Bronchial epithelial cell (primary cell): Measurements from ENCODE around the gene WNK2. TPM values are rescaled to one million over a fixed set of nuclear protein-coding genes. Genes with fewer than 3 reads are reported as not detected.
"Not testable (repeated sequence)": the region's sequence is repeated elsewhere in the genome, so short reads cannot be mapped to it uniquely, and the experiment has no call there.

Source experiments
- DNase-seq: peaks from one replicate; pipeline ENCODE4 v3.0.0-alpha.2; 2010; ENCODE audit warnings: low read depth
- FAIRE-seq: peaks from 2 replicates; lab custom pipeline; 2011; peaks lifted over from hg19 to GRCh38; lab: Jason Lieb, UNC
- H3K27me3 ChIP-seq: 2 replicates; pipeline ENCODE4 v1.5.1; 2011; ENCODE audit warnings: low read length; ENCODE audit not compliant: control insufficient read depth, insufficient read depth
- H3K36me3 ChIP-seq: 2 replicates; pipeline ENCODE4 v1.5.1; 2011; ENCODE audit warnings: low read length; ENCODE audit not compliant: control insufficient read depth, insufficient read depth
- H3K4me3 ChIP-seq: 2 replicates; pipeline ENCODE4 v1.5.1; 2011; ENCODE audit warnings: mild to moderate bottlenecking, low read depth, low read length, control low read depth
- total RNA-seq: library from RNA; depleted of rRNA; stranded (reverse); fragments of >200 nt; gene quantifications from 2 replicates; pipeline ENCODE4 v1.2.1, GENCODE V29; 2014
- TF ChIP-seq, protein P1 (sequence below): IDR thresholded peaks from 2 replicates; pipeline ENCODE4 v1.5.1; 2011; ENCODE audit warnings: mild to moderate bottlenecking, moderate library complexity, low read length, control low read depth, inconsistent platforms; ENCODE audit not compliant: insufficient read depth, severe bottlenecking

Gene WNK2
- total RNA-seq, 1 donor from 2014 or later = under 0.01 TPM

DNA sequence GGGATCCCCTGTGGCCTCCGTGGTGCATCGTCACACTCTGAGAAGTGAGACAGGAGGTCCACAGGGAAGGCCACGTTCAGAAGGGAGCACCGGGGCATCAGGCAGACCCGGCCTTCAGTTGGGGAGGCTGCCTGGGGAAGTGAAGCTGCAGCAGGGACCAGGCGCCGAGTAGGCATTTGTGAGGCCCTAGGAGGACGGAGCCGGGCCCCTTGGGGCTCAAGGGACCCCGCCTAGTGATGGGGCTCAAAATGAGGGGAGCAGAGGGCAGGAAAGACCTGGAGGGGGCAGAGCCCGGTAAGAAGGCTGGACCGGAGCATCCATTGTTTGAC lies 182.1 kb downstream of the WNK2 start:
- FAIRE-seq = no peak
- TF ChIP-seq, protein P1, sequence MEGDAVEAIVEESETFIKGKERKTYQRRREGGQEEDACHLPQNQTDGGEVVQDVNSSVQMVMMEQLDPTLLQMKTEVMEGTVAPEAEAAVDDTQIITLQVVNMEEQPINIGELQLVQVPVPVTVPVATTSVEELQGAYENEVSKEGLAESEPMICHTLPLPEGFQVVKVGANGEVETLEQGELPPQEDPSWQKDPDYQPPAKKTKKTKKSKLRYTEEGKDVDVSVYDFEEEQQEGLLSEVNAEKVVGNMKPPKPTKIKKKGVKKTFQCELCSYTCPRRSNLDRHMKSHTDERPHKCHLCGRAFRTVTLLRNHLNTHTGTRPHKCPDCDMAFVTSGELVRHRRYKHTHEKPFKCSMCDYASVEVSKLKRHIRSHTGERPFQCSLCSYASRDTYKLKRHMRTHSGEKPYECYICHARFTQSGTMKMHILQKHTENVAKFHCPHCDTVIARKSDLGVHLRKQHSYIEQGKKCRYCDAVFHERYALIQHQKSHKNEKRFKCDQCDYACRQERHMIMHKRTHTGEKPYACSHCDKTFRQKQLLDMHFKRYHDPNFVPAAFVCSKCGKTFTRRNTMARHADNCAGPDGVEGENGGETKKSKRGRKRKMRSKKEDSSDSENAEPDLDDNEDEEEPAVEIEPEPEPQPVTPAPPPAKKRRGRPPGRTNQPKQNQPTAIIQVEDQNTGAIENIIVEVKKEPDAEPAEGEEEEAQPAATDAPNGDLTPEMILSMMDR = no peak
- DNase-seq = no peak
- Histone ChIP-seq H3K4me3 (no peak overlapping the region), H3K27me3 (no peaks in the 10 kb centered on the region), H3K36me3 (no peaks in the 10 kb centered on the region)

DNA sequence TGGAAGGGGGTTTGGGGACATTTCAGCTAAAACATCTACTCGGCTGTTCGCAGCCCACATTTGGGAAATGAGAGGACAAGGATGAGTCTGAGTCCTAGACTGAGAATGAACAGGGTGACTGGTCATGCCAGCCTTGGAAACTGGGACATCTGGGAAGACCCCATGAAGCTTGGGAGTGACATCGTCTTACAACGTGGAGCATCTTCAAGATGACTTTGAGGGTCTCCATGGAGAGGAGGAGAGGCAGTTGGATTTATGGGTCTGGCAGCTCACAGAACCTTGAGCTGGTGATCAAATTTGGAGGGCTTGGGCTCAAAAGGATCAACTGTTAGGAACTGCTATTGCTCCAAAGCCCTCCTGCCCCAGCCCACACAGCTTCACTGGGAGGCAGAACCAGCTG lies 182.5 kb downstream of the WNK2 start:
- H3K4me3 ChIP-seq, H3K27me3 ChIP-seq, H3K36me3 ChIP-seq, DNase-seq: not testable (repeated sequence)
- FAIRE-seq = peak; percentile 98

DNA sequence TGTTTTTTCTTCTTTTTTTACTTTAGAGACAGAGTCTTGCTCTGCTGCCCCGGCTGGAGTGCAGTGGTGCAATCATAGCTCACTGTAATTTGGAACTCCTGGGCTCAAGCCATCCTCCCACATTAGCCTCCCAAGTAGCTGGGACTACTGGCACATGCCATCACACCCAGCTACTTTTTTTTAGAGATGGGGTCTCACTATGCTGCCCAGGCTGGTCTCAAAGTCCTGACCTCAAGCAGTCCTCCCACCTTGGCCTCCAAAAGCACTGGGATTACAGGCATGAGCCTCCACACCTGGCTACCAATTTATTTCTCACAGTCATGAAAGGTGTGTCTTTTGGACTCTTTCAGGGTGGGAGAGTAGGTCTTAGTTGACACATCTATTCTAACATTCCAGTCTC lies 184.5 kb downstream of the WNK2 start:
- DNase-seq (no peak), FAIRE-seq (no peak)
- H3K36me3 ChIP-seq = no peaks in the 10 kb centered on the region
- no peaks in the 10 kb centered on the region for H3K27me3 ChIP-seq
- TF ChIP-seq, protein P1 = no peak
- no peak overlapping the region for H3K4me3 ChIP-seq

DNA sequence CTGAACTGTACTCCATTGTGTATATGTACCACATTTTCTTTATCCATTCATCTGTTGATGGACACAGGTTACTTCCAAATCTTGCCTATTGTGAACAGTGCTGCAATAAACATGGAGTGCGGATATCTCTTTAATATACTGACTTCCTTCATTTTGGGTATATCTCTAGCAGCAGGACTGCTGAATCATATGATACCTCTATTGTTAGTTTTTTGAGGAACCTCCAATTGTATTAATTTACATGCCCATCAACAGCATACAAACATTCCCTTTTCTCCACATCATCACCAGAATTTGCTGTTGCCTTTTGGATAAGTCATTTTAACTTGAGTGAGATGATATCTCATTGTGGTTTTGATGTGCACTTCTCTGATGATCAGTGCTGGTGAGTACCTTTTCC lies 185.7 kb downstream of the WNK2 start:
- H3K36me3 ChIP-seq = no peaks in the 10 kb centered on the region
- H3K27me3 ChIP-seq = no peaks in the 10 kb centered on the region
- TF ChIP-seq, protein P1 = no peak
- DNase-seq (no peak), FAIRE-seq (no peak)
- no peak overlapping the region for H3K4me3 ChIP-seq

Other genes starting within 250 kb of the WNK2 start
- 0.26 and 1.0 TPM in 2 replicates for gene FGD3, start 236.6 kb upstream of the WNK2 start, total RNA-seq
- gene SUSD3, start 125.4 kb upstream of the WNK2 start, total RNA-seq = 0.26 TPM in 1 of 2 replicates, not detected in the other
- 43.4 and 47.9 TPM in 2 replicates for gene CARD19, start 87.9 kb upstream of the WNK2 start, total RNA-seq
- 13.4 and 15.9 TPM in 2 replicates for gene NINJ1, start 49.9 kb upstream of the WNK2 start, total RNA-seq